Measurements from ENCODE around the gene PPP2R5E. TPM values are rescaled to one million over a fixed set of nuclear protein-coding genes. Genes with fewer than 3 reads are reported as not detected.
"Not testable (repeated sequence)": the region's sequence is repeated elsewhere in the genome, so short reads cannot be mapped to it uniquely, and the experiment has no call there.

Gene PPP2R5E
- 10 to 100 TPM; 39.5 to 39.8 TPM for total RNA-seq

DNA sequence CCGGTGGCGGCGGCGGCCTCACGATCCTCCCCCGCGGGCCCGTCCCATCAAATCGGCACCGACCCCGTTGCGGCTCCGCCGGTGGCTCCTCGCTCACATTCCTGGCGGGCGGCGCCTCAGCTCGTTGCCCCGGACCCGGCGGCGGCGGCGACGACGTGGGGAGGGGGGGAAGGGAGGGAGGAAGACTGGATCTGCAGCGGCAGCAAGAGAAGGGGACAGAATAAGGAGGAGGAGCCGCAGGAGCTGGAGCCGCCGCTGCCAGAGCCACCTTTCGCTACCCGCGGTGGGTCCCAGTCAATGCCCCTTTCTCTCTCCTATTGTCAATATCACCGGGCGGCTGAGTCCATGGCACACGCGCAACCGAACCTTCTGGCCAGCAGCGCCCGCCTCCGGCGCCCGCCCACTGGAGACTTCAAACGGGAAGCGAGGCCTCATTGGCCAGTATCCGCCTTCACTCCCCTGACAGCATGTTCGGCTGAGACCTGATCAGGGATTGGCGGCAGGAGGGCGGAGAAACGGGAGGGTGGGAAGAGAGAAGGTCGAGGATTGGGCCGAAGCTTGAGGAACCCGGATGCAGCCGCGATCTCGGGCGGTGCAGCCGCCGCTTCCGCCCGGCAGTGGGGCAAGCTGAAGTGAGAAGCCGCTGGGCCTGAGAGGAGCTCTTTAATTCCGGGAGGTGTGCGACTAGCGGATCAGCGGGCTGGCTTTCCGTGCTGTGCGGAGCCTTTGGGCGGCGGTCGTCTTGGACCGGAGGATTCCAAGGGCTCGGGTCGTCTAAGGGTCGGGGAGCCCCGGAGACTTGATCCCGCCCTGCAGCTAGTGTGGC lies at the start of gene PPP2R5E:
Gene PPP2R5E (minus strand): TSS at position 378 of the 826 bp plus-strand sequence. CDS start 3,692 bp downstream, outside the sequence.
- DNase-seq: peak; percentile 99
- no peaks in the 10 kb centered on the region for H3K9me3 Mint-ChIP-seq
- intact Hi-C loops (cut with micrococcal nuclease): loop anchor here (5.0 kb wide), 2 partner anchors 66 to 156 kb away; no protein-coding TSS in a partner anchor
- peaks cover 30% of the 10 kb centered on the region for H3K4me1 Mint-ChIP-seq (ENCODE audit: low read depth)
- H3K27ac Mint-ChIP-seq: peak within 1 kb of the TSS; percentile 85
- CTCF ChIA-PET: interaction anchor here (1.5 to 2.1 kb wide), 3 partner anchors 11 to 155 kb away, joined by 4 to 15 read pairs (median 4); no protein-coding TSS in a partner anchor
- no peaks in the 10 kb centered on the region for H3K27me3 Mint-ChIP-seq
- ATAC-seq: peak; percentile 98
- H3K36me3 Mint-ChIP-seq (ENCODE audit: low read depth): peaks cover 21% of the 10 kb centered on the region
- POLR2A ChIA-PET: interaction anchor here (0.6 to 1.4 kb wide), 8 partner anchors 9 to 110 kb away, joined by 3 to 7 read pairs (median 4); no protein-coding TSS in a partner anchor
- TF ChIP-seq, protein P1, sequence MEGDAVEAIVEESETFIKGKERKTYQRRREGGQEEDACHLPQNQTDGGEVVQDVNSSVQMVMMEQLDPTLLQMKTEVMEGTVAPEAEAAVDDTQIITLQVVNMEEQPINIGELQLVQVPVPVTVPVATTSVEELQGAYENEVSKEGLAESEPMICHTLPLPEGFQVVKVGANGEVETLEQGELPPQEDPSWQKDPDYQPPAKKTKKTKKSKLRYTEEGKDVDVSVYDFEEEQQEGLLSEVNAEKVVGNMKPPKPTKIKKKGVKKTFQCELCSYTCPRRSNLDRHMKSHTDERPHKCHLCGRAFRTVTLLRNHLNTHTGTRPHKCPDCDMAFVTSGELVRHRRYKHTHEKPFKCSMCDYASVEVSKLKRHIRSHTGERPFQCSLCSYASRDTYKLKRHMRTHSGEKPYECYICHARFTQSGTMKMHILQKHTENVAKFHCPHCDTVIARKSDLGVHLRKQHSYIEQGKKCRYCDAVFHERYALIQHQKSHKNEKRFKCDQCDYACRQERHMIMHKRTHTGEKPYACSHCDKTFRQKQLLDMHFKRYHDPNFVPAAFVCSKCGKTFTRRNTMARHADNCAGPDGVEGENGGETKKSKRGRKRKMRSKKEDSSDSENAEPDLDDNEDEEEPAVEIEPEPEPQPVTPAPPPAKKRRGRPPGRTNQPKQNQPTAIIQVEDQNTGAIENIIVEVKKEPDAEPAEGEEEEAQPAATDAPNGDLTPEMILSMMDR (IDR thresholded peaks at IDR 0.05): no peak
- H3K4me3 Mint-ChIP-seq: peak within 1 kb of the TSS; percentile 96

DNA sequence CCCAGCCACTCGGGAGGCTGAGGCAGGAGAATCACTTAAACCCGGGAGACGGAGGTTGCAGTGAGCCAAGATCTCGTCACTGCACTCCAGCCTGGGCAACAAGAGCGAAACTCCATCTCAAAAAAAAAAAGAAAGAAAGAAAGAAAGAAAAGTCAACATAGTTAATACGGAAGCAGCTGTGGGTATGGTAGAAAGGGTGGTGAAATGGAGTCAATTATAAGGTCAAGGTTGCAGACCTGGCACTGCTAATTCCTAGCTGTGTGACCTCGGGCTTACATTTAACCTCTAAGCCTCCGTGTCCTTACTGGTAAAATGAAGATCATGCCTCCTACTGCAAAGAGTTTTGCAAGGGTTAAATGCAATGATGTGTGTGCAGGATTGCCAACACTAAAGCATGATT lies 39.9 kb upstream of the PPP2R5E start:
- H3K4me1 Mint-ChIP-seq (ENCODE audit: low read depth); H3K27me3 Mint-ChIP-seq; ATAC-seq; POLR2A ChIA-PET; CTCF ChIA-PET; DNase-seq; intact Hi-C loops (cut with micrococcal nuclease); H3K36me3 Mint-ChIP-seq (ENCODE audit: low read depth); H3K4me3 Mint-ChIP-seq; H3K9me3 Mint-ChIP-seq; H3K27ac Mint-ChIP-seq: not testable (repeated sequence)

DNA sequence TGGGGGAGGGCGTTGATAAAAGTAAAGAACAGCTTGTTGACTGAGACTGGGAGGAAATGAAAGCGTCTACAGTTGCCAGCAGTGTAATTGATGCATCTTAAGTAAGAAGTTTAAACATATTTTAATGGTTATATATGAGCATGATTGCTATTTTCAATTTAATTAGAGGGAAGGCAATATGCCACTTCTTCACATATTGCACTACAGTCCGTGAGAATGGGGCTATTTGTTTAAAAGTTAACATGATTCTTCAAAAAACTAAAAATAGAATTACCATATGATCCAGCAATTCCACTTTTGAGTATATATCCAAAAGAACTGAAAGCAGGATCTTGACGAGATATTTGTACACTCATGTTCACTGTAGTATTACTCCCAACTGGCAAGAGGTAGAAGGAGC lies 38.3 kb upstream of the PPP2R5E start:
- POLR2A ChIA-PET: no interaction called here
- Mint-ChIP-seq H3K4me3 (no peak overlapping the region), H3K4me1 (ENCODE audit: low read depth) (no peaks in the 10 kb centered on the region), H3K9me3 (no peaks in the 10 kb centered on the region), H3K27ac (no peak overlapping the region), H3K36me3 (ENCODE audit: low read depth) (no peaks in the 10 kb centered on the region), H3K27me3 (peaks cover 3% of the 10 kb centered on the region)
- intact Hi-C loops (cut with micrococcal nuclease): no loop called here
- TF ChIP-seq, protein P1 (IDR thresholded peaks at IDR 0.05): no peak
- ATAC-seq: no peak
- DNase-seq: no peak
- CTCF ChIA-PET: no interaction called here

DNA sequence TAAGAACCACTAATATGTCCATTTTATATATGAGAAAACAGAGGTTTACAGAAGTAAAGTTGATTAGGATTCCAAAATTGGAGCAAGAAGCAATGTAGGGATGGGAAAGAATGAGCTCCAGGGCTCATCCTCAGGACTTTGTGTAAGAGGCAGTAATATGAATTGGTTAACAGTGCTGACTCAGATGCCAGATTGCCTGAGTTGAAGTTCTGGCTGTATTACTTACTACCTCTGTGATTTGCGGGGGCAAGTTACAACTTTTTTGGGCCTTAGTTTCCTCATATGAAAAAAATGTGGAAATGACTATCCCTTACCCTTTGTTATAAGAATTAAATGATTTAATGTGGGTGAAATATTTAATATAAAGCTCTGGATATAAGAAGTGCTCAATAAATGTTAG lies 35.1 kb upstream of the PPP2R5E start:
- no peak for ATAC-seq
- Mint-ChIP-seq H3K4me3 (no peak overlapping the region), H3K9me3 (no peaks in the 10 kb centered on the region), H3K4me1 (ENCODE audit: low read depth) (no peaks in the 10 kb centered on the region), H3K27ac (no peak overlapping the region), H3K27me3 (peaks cover 4% of the 10 kb centered on the region), H3K36me3 (ENCODE audit: low read depth) (no peaks in the 10 kb centered on the region)
- ChIA-PET CTCF (no interaction called here), POLR2A (interaction anchor here (1.7 kb wide), 1 partner anchor 65 kb away, joined by 4 read pairs; no protein-coding TSS in a partner anchor)
- no peak for DNase-seq
- intact Hi-C loops (cut with micrococcal nuclease): no loop called here
- TF ChIP-seq, protein P1 (IDR thresholded peaks at IDR 0.05): no peak

DNA sequence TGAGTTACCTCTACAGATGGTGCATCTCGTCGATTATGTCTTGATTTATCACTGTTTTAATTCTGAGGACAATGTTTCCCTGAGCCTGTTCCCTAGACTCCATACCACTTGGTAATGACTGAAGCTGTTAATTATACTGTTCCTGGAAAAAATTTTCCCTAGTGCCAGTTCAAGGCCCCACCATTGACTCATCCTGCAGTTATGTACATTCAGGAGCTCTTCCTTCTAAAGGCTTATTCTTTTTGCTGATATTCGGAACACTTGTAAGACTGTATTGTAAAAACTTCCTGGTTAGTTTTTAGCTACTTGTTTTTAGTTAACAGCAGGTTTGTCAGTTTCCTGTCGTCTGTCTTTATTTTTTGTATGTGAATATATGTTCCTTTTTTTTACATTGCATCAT lies 30.4 kb upstream of the PPP2R5E start:
- H3K36me3 Mint-ChIP-seq (ENCODE audit: low read depth): no peaks in the 10 kb centered on the region
- no peaks in the 10 kb centered on the region for H3K9me3 Mint-ChIP-seq
- ATAC-seq (no peak), DNase-seq (no peak)
- no peaks in the 10 kb centered on the region for H3K4me1 Mint-ChIP-seq (ENCODE audit: low read depth)
- H3K27me3 Mint-ChIP-seq: peaks cover 4% of the 10 kb centered on the region
- no peak overlapping the region for H3K4me3 Mint-ChIP-seq
- TF ChIP-seq, protein P1 (IDR thresholded peaks at IDR 0.05): no peak
- CTCF ChIA-PET: no interaction called here
- H3K27ac Mint-ChIP-seq: no peak overlapping the region
- intact Hi-C loops (cut with micrococcal nuclease): no loop called here
- POLR2A ChIA-PET: no interaction called here

Data from activated CD8-positive, alpha-beta T cell treated with anti-CD3 and anti-CD28 coated beads for 36 hours (primary cell).